Neural cell (in vitro differentiated cells): Measurements from ENCODE around the gene CCNL2. TPM values are rescaled to one million over a fixed set of nuclear protein-coding genes. Genes with fewer than 3 reads are reported as not detected.

Experiments
- H2AFZ ChIP-seq: fragments of 200-600, 300-800 bp; sonication (generic), shearing (Covaris generic); 2 replicates; pipeline ENCODE4 v1.6.0; 2014; ENCODE audit warnings: low read depth, mild to moderate bottlenecking, antibody characterized with exemption, low read length, moderate library complexity
- H3F3A ChIP-seq: fragments of 200-600 bp; shearing (Covaris generic); 2 replicates; pipeline ENCODE4 v1.6.1; 2016; ENCODE audit warnings: mild to moderate bottlenecking, moderate library complexity, mixed read lengths, antibody characterized with exemption, low read length; ENCODE audit not compliant: insufficient read depth, poor library complexity, severe bottlenecking
- H3K27ac ChIP-seq: fragments of 200-600, 300-800 bp; sonication (generic), shearing (Covaris generic); 2 replicates; pipeline ENCODE4 v1.5.1; 2014; ENCODE audit warnings: mild to moderate bottlenecking, low read length, moderate library complexity
- H3K27me3 ChIP-seq: fragments of 300-800, 200-600 bp; sonication (generic), shearing (Covaris generic); 2 replicates; pipeline ENCODE4 v1.6.0; 2014; ENCODE audit warnings: mild to moderate bottlenecking, low read depth, low read length, moderate library complexity; ENCODE audit not compliant: insufficient read depth
- H3K36me3 ChIP-seq: fragments of 300-800, 200-600 bp; sonication (generic), shearing (Covaris generic); 2 replicates; pipeline ENCODE4 v1.5.1; 2014; ENCODE audit warnings: mild to moderate bottlenecking, antibody characterized with exemption, low read length, moderate library complexity; ENCODE audit not compliant: insufficient read depth
- H3K4me2 ChIP-seq: fragments of 300-800, 200-600 bp; sonication (generic), shearing (Covaris generic); 2 replicates; pipeline ENCODE4 v1.6.0; 2014; ENCODE audit warnings: mild to moderate bottlenecking, low read length
- H3K4me3 ChIP-seq: fragments of 300-800, 200-600 bp; sonication (generic), shearing (Covaris generic); 2 replicates; pipeline ENCODE4 v1.5.1; 2014; ENCODE audit warnings: mild to moderate bottlenecking, low read length, moderate library complexity
- H3K79me2 ChIP-seq: fragments of 200-600 bp; shearing (Covaris generic); replicated peaks from 2 replicates; pipeline ENCODE4 v1.6.0; 2014; ENCODE audit warnings: mild to moderate bottlenecking, low read length, moderate library complexity; ENCODE audit not compliant: insufficient read depth
- H3K9ac ChIP-seq: fragments of 300-800, 200-600 bp; sonication (generic), shearing (Covaris generic); 2 replicates; pipeline ENCODE4 v1.6.1; 2016; ENCODE audit warnings: mild to moderate bottlenecking, low read length, mixed read lengths
- H3K9me2 ChIP-seq: fragments of 200-600 bp; shearing (Covaris generic); 2 replicates; pipeline ENCODE4 v1.6.1; 2016; ENCODE audit warnings: mild to moderate bottlenecking, low read length, mixed read lengths; ENCODE audit not compliant: insufficient read depth
- H3K9me3 ChIP-seq: fragments of 200-600, 300-800 bp; sonication (generic), shearing (Covaris generic); 2 replicates; pipeline ENCODE4 v1.6.1; 2016; ENCODE audit warnings: mild to moderate bottlenecking, mixed run types, low read length, moderate library complexity, mixed read lengths
- H4K20me1 ChIP-seq: fragments of 200-600 bp; shearing (Covaris generic); 2 replicates; pipeline ENCODE4 v1.6.1; 2016; ENCODE audit warnings: mild to moderate bottlenecking, mixed run types; ENCODE audit not compliant: insufficient read depth
- CTCF ChIP-seq: fragments of 450-650 bp; IDR thresholded peaks from 2 replicates; pipeline ENCODE4 v1.5.1; 2014; ENCODE audit warnings: antibody characterized with exemption, mild to moderate bottlenecking, moderate library complexity; ENCODE audit not compliant: poor library complexity, severe bottlenecking
- EP300 ChIP-seq: fragments of 450-650 bp; conservative IDR thresholded peaks from 2 replicates; pipeline ENCODE4 v1.6.1; 2014; ENCODE audit warnings: antibody characterized with exemption, mild to moderate bottlenecking, moderate library complexity; ENCODE audit not compliant: poor library complexity, severe bottlenecking
- EZH2 ChIP-seq: fragments of 200-600, 300-800 bp; shearing (Covaris generic), sonication (generic); IDR thresholded peaks from 2 replicates; pipeline ENCODE4 v1.6.1; 2014; ENCODE audit warnings: antibody characterized with exemption, low read length, borderline replicate concordance, mild to moderate bottlenecking; ENCODE audit not compliant: insufficient read depth, poor library complexity, severe bottlenecking
- MXI1 ChIP-seq: fragments of 450-650 bp; conservative IDR thresholded peaks from 2 replicates; pipeline ENCODE4 v1.6.1; 2014; ENCODE audit warnings: antibody characterized with exemption, mild to moderate bottlenecking; ENCODE audit not compliant: poor library complexity, severe bottlenecking
- POLR2AphosphoS5 ChIP-seq: IDR thresholded peaks from 2 replicates; pipeline ENCODE4 v1.6.1; 2012
- RAD21 ChIP-seq: fragments of 450-650 bp; conservative IDR thresholded peaks from 2 replicates; pipeline ENCODE4 v1.6.1; 2014; ENCODE audit warnings: antibody characterized with exemption, mild to moderate bottlenecking, moderate library complexity
- REST ChIP-seq: IDR thresholded peaks from 2 replicates; pipeline ENCODE4 v1.6.1; 2012; ENCODE audit warnings: borderline replicate concordance
- SMC3 ChIP-seq: fragments of 450-650 bp; conservative IDR thresholded peaks from 2 replicates; pipeline ENCODE4 v1.6.1; 2014; ENCODE audit warnings: antibody characterized with exemption, mild to moderate bottlenecking, moderate library complexity; ENCODE audit not compliant: poor library complexity
- TAF1 ChIP-seq: IDR thresholded peaks from 2 replicates; pipeline ENCODE4 v1.6.1; 2012; ENCODE audit warnings: low read depth
- polyA plus RNA-seq: library from polyadenylated mRNA; depleted of rRNA; stranded (reverse); fragments of >200 nt; gene quantifications from 2 replicates; pipeline ENCODE4 v1.2.3, GENCODE V29; 2014

CCNL2 gene
- polyA plus RNA-seq, 1 donor from 2014 or later, result 696 TPM

GRCh38 chr1:1422465-1423244, 23.5 kb upstream of the CCNL2 start:
- Histone ChIP-seq H3K79me2 (no peaks in the 10 kb centered on the region), H3K9me2 (no peaks in the 10 kb centered on the region), H3K27me3 (no peaks in the 10 kb centered on the region), H2AFZ (no peak overlapping the region), H3K4me2 (no peak overlapping the region), H3K9me3 (no peaks in the 10 kb centered on the region), H3K27ac (no peak overlapping the region), H3K4me3 (no peak overlapping the region), H4K20me1 (no peaks in the 10 kb centered on the region), H3K9ac (no peak overlapping the region), H3K36me3 (no peaks in the 10 kb centered on the region), H3F3A (no peaks in the 10 kb centered on the region)
- TF ChIP-seq POLR2AphosphoS5, result no peak
- no peak for TF ChIP-seq EZH2
- no peak for TF ChIP-seq REST
- TF ChIP-seq TAF1, result no peak
- TF ChIP-seq RAD21, result no peak
- no peak for TF ChIP-seq SMC3
- TF ChIP-seq EP300, result no peak

- H2AFZ ChIP-seq, result no peak overlapping the region
- no peaks in the 10 kb centered on the region for H3K27me3 ChIP-seq
- H3F3A ChIP-seq, result no peaks in the 10 kb centered on the region
- no peaks in the 10 kb centered on the region for H3K9me3 ChIP-seq
- no peaks in the 10 kb centered on the region for H3K9me2 ChIP-seq
- TF ChIP-seq REST (no peak), CTCF (no peak), TAF1 (no peak), SMC3 (no peak), EZH2 (no peak), RAD21 (no peak), POLR2AphosphoS5 (no peak), MXI1 (no peak), EP300 (no peak)
- H3K9ac ChIP-seq, result no peak overlapping the region
- H3K36me3 ChIP-seq, result no peaks in the 10 kb centered on the region
- H3K79me2 ChIP-seq, result no peaks in the 10 kb centered on the region
- no peak overlapping the region for H3K4me2 ChIP-seq
- H3K4me3 ChIP-seq, result no peak overlapping the region
- no peaks in the 10 kb centered on the region for H4K20me1 ChIP-seq
- H3K27ac ChIP-seq, result no peak overlapping the region
Measured at GRCh38 chr1:1421907-1422464, 22.9 kb upstream of the CCNL2 start.
